ENCODE data around the gene WDR12. TPM values are rescaled to one million over a fixed set of nuclear protein-coding genes. Genes with fewer than 3 reads are reported as not detected.

Gene WDR12
- total RNA-seq, 1 experiment from 2014 or later, result 140 TPM

- H3K9me2 ChIP-seq (ENCODE audit: insufficient read depth), result no peaks in the 10 kb centered on the region
- H3K27me3 ChIP-seq (ENCODE audit: insufficient read depth, low read length), result no peaks in the 10 kb centered on the region
- peak overlapping the region; percentile 46 for H3K4me2 ChIP-seq (ENCODE audit: low read length)
- H2AFZ ChIP-seq (ENCODE audit: low read depth, low read length, poor library complexity, severe bottlenecking), result peak overlapping the region; percentile 84
- H4K20me1 ChIP-seq (ENCODE audit: insufficient read depth), result no peaks in the 10 kb centered on the region
- DNase-seq (ENCODE audit: low read depth, low spot score) (peak; percentile 61), ATAC-seq (peak; percentile 98)
- H3K4me3 ChIP-seq (replicated peaks in 1 of 2; ENCODE audit: low read depth in 1 of 2, low read length in 2 of 2), result peak overlapping the region in 1 of 2 experiments; percentile 9; a peak in 1 of 4 replicates
- TF ChIP-seq RAD21 (IDR thresholded peaks at IDR 0.05; ENCODE audit: low read depth) (peak; percentile 96), TCF7L2 (IDR thresholded peaks at IDR 0.05; ENCODE audit: borderline replicate concordance, extremely low read depth, insufficient read depth, insufficient read length) (no peak), SRF (IDR thresholded peaks at IDR 0.05; ENCODE audit: low read depth) (0 out of 2 replicates have a peak, but pooled peaks have one; percentile 42), MAX (IDR thresholded peaks at IDR 0.05) (peak; percentile 43; the same call in 1 of the 2 replicates), YY1 (IDR thresholded peaks at IDR 0.05; ENCODE audit: extremely low read depth, insufficient replicate concordance, low read depth, low read length) (peak; percentile 62), CEBPB (IDR thresholded peaks at IDR 0.05; ENCODE audit: low read depth) (no peak), CBX3 (IDR thresholded peaks at IDR 0.05; ENCODE audit: low read depth) (peak; percentile 85), CTCF (IDR thresholded peaks at IDR 0.05 in 2 of 3, conservative IDR thresholded peaks at IDR 0.05 in 1 of 3; ENCODE audit: borderline replicate concordance in 1 of 3, insufficient read depth in 1 of 3, low read depth in 2 of 3, low read length in 2 of 3) (peak; percentile 79 to 89 (median 82))
- TF ChIP-seq, protein P1, sequence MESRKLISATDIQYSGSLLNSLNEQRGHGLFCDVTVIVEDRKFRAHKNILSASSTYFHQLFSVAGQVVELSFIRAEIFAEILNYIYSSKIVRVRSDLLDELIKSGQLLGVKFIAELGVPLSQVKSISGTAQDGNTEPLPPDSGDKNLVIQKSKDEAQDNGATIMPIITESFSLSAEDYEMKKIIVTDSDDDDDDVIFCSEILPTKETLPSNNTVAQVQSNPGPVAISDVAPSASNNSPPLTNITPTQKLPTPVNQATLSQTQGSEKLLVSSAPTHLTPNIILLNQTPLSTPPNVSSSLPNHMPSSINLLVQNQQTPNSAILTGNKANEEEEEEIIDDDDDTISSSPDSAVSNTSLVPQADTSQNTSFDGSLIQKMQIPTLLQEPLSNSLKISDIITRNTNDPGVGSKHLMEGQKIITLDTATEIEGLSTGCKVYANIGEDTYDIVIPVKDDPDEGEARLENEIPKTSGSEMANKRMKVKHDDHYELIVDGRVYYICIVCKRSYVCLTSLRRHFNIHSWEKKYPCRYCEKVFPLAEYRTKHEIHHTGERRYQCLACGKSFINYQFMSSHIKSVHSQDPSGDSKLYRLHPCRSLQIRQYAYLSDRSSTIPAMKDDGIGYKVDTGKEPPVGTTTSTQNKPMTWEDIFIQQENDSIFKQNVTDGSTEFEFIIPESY (IDR thresholded peaks at IDR 0.05; ENCODE audit: extremely low read depth, insufficient replicate concordance, low read length), result no peak
- TF ChIP-seq, protein P2, sequence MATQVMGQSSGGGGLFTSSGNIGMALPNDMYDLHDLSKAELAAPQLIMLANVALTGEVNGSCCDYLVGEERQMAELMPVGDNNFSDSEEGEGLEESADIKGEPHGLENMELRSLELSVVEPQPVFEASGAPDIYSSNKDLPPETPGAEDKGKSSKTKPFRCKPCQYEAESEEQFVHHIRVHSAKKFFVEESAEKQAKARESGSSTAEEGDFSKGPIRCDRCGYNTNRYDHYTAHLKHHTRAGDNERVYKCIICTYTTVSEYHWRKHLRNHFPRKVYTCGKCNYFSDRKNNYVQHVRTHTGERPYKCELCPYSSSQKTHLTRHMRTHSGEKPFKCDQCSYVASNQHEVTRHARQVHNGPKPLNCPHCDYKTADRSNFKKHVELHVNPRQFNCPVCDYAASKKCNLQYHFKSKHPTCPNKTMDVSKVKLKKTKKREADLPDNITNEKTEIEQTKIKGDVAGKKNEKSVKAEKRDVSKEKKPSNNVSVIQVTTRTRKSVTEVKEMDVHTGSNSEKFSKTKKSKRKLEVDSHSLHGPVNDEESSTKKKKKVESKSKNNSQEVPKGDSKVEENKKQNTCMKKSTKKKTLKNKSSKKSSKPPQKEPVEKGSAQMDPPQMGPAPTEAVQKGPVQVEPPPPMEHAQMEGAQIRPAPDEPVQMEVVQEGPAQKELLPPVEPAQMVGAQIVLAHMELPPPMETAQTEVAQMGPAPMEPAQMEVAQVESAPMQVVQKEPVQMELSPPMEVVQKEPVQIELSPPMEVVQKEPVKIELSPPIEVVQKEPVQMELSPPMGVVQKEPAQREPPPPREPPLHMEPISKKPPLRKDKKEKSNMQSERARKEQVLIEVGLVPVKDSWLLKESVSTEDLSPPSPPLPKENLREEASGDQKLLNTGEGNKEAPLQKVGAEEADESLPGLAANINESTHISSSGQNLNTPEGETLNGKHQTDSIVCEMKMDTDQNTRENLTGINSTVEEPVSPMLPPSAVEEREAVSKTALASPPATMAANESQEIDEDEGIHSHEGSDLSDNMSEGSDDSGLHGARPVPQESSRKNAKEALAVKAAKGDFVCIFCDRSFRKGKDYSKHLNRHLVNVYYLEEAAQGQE (IDR thresholded peaks at IDR 0.05; ENCODE audit: low read depth), result no peak
- peaks cover 3 to 10% of the 10 kb centered on the region in 2 experiments; a peak in 3 of 4 replicates for H3K4me1 ChIP-seq (ENCODE audit: control insufficient read depth in 1 of 2, insufficient read depth in 2 of 2, low read length in 2 of 2)
- ChIA-PET POLR2A (no interaction called here), RAD21 (ENCODE audit: low non-redundant PET in 1 of 2, low total read pairs in 2 of 2, uncharacterized antibody in 2 of 2, unreplicated experiment in 2 of 2) (interaction anchor here in 1 of 2 experiments (0.9 kb wide), 1 partner anchor 1078 kb away, joined by 3 read pairs; no protein-coding TSS in a partner anchor), CTCF (interaction anchor here (0.6 to 0.9 kb wide), 4 partner anchors 9 to 329 kb away, joined by 3 read pairs; no protein-coding TSS in a partner anchor)
- no peaks in the 10 kb centered on the region for H3K36me3 ChIP-seq (ENCODE audit: control insufficient read depth in 1 of 2, insufficient read depth in 2 of 2, low read length in 2 of 2)
- no peak overlapping the region for H3K9ac ChIP-seq (ENCODE audit: low read length)
- H3K9me3 ChIP-seq (ENCODE audit: control insufficient read depth in 1 of 2, insufficient read depth in 1 of 2, low read depth in 1 of 2, low read length in 2 of 2), result no peaks in the 10 kb centered on the region
- intact Hi-C loops (cut with micrococcal nuclease), result loop anchor here (1.0 to 10.0 kb wide), 4 partner anchors 326 to 983 kb away; no protein-coding TSS in a partner anchor
- no TSS peak for BruUV-seq (replicated peaks)
- H3K79me2 ChIP-seq (ENCODE audit: insufficient read depth, low read length), result no peaks in the 10 kb centered on the region
- H3K27ac ChIP-seq (ENCODE audit: low read depth, low read length), result no peak overlapping the region
Observed at GRCh38 chr2:202831242-202832220, 79.9 kb downstream of the WDR12 start.

Data from HCT116 (cell line).